BLaER1 (cell line): ENCODE data around the gene MAP1LC3B.
A peak's percentile ranks its signal among the peaks of the same experiment; 100 is the strongest.

ENCODE experiments used
- H3K27ac ChIP-seq: shearing (Covaris generic); formaldehyde crosslinking; 2 replicates; pipeline ENCODE4 v1.8.1; 2022
- H3K27me3 ChIP-seq: shearing (Covaris generic); formaldehyde crosslinking; 2 replicates; pipeline ENCODE4 v1.8.1; 2022
- H3K36me3 ChIP-seq: shearing (Covaris generic); formaldehyde crosslinking; 2 replicates; pipeline ENCODE4 v1.8.1; 2022
- H3K4me1 ChIP-seq: shearing (Covaris generic); formaldehyde crosslinking; 2 replicates; pipeline ENCODE4 v1.8.1; 2022
- H3K4me2 ChIP-seq: shearing (Covaris generic); formaldehyde crosslinking; 2 replicates; pipeline ENCODE4 v1.8.1; 2022
- H3K4me3 ChIP-seq: shearing (Covaris generic); formaldehyde crosslinking; 2 replicates; pipeline ENCODE4 v1.8.1; 2022
- H3K9ac ChIP-seq: shearing (Covaris generic); formaldehyde crosslinking; 2 replicates; pipeline ENCODE4 v1.8.1; 2022
- H3K9me3 ChIP-seq: shearing (Covaris generic); formaldehyde crosslinking; 2 replicates; pipeline ENCODE4 v1.8.1; 2022
- H4K20me1 ChIP-seq: shearing (Covaris generic); formaldehyde crosslinking; 2 replicates; pipeline ENCODE4 v1.8.1; 2022
- Cebpa-rat ChIP-seq: shearing (Covaris generic); IDR thresholded peaks from 2 replicates; pipeline ENCODE4 v1.8.1; 2022

MAP1LC3B gene

DNA sequence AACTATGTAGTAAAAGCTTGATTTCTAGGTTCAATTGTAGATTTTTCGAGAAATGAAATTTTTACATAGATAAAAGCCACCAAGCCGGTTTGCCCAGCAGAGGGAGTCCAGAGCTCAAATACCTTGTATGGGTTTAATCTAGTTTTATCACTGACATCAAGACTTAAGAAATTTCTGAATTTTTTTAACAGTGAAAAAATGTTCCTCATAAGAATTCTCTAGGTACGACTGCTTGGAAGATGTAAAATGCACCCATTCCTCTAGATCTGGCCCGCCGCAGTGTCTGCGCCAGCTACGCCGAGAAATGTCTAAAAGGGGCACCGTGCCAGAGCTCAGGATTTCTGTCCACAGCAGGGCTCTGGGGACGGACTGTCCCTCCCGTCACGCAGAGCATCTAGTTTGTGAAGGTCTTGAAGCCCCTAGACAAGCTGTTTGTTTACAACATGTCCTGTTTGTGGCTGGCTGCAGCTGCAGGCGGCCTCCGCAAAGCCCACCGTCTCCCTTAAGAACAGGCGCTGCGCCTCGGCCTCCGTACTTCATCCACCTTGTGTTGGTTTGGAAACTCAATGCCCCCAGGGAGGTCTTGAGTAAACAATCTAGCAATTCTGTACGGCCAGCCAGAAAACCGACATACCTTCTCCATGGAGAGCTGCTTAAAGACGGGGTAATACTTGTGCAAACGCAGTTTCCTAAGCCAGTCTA lies 24.8 kb downstream of the MAP1LC3B start:
- no peak for TF ChIP-seq Cebpa-rat
- H3K4me2 ChIP-seq, result no peak overlapping the region
- no peak overlapping the region for H3K27ac ChIP-seq
- no peaks in the 10 kb centered on the region for H3K27me3 ChIP-seq
- H3K4me1 ChIP-seq, result peaks cover 4% of the 10 kb centered on the region
- no peaks in the 10 kb centered on the region for H3K9me3 ChIP-seq
- peaks cover 39% of the 10 kb centered on the region for H4K20me1 ChIP-seq
- no peak overlapping the region for H3K4me3 ChIP-seq
- H3K9ac ChIP-seq, result peak overlapping the region; percentile 24; the same call in 1 of the 2 replicates
- peaks cover 95% of the 10 kb centered on the region for H3K36me3 ChIP-seq

DNA sequence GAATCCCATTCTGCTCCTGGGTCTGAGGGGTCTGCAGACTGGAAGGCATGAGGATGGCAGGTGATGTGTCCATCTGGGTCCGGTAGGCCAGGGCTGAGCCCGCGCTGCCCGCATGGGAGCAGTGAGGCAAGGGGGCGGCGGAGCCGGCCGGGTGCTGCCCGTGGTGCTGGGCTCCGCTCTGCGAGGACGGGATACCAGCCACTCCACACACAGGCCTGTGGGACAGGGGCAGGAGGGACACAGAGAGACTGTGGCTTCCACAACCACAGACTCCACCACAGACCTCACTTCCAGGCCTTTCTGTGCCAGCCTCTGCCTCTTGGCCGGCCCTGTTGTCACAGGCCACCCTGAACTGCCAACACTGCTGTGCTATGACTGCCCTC lies 25.4 kb downstream of the MAP1LC3B start:
- no peak for TF ChIP-seq Cebpa-rat
- H3K27ac ChIP-seq, result no peak overlapping the region
- H3K36me3 ChIP-seq, result peaks cover 95% of the 10 kb centered on the region

DNA sequence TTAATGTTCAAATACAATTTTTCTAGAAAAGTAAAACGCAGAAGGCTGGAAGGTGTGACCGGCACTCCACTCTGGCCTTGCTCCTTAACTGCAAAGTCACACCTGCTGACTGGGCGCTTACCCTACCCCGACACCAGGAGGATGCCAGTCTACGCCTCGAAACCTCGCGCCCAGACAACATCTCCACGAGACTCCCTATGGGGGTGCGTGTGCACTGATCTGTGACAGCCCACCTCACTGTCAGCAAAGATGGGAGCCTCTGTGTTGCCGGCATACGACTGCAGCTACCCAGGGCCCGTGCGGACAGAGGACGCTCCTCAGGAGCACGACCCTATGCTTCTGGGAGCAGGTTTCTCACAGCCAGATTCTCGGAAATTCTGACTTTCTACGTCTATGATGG lies 26.1 kb downstream of the MAP1LC3B start:
- TF ChIP-seq Cebpa-rat, result no peak
- Histone ChIP-seq H3K27me3 (no peaks in the 10 kb centered on the region), H3K36me3 (peaks cover 95% of the 10 kb centered on the region), H3K4me2 (no peak overlapping the region), H3K4me1 (peaks cover 4% of the 10 kb centered on the region), H4K20me1 (peaks cover 28% of the 10 kb centered on the region), H3K9ac (no peak overlapping the region), H3K27ac (no peak overlapping the region), H3K4me3 (no peak overlapping the region), H3K9me3 (no peaks in the 10 kb centered on the region)

More for the DNA sequence above, 25.4 kb downstream of the MAP1LC3B start:
- Histone ChIP-seq H4K20me1 (peaks cover 35% of the 10 kb centered on the region), H3K9ac (peak overlapping the region; percentile 24; the same call in 1 of the 2 replicates), H3K27me3 (no peaks in the 10 kb centered on the region), H3K9me3 (no peaks in the 10 kb centered on the region), H3K4me3 (no peak overlapping the region), H3K4me1 (peaks cover 4% of the 10 kb centered on the region), H3K4me2 (no peak overlapping the region)

DNA sequence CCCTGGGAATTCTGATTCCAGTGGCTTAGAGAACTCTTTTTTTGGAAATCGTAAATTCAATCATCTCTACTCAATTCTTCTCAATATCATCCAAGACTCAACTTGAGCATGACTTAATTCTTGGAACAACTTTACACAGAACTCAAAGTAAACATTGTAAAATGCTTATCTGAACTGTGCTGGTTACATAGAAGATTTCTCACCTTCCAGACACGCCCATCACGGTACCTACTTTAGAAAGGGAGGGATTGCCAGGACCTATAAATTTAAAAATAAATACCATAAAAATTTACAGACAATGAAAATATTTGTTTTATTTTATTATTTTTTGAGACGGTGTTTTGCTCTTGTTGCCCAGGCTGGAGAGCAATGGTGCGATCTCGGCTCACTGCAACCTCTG lies 26.5 kb downstream of the MAP1LC3B start:
- Histone ChIP-seq H3K27me3 (no peaks in the 10 kb centered on the region), H3K9me3 (no peaks in the 10 kb centered on the region), H3K4me2 (no peak overlapping the region), H4K20me1 (peaks cover 27% of the 10 kb centered on the region), H3K36me3 (peaks cover 95% of the 10 kb centered on the region), H3K4me1 (peaks cover 4% of the 10 kb centered on the region), H3K4me3 (no peak overlapping the region), H3K27ac (no peak overlapping the region), H3K9ac (no peak overlapping the region)
- no peak for TF ChIP-seq Cebpa-rat

DNA sequence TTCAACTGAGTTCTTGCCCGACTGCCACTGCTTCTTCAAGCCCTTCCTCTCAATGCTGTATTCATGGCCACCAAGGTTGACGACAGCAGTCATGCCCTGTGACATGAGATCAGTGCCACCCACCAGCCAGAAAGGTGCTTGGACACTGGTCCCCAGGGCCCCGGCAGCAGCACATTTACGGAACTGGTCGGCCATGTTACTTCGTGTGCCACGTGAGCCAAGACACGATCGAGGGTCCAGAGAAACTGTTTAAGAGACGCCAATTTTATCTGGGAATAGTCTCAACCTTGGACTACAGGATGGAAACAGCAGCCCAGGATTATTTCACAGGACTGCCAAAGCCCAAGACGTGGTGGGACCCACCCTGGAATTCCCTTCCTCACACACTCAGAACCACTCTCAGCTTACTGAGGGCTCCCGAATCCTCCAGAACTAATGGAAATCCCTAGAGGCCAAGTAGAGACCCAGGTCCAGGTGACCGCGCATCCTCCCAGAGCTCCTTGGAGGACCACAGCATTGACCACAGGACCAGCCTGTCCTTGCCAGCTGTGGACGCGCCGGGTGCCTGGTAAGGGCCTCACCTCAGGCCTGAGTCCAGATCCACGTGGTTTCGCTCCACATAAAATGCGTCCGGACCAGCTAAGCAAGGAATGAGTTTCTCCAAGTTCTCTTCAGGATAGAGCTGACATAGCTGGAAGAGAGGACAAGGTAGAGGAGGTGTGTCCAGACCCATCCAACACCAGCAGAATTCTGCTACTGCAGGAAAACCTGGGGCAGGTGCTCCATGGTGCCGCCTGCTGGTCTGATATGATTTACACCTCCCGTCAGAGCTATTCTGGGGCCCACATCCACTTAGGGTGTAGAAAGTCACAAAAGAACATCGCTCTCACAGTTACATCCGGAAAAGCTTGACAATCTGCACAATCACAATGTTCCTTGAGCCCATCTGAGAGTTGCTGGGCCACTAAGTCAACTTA lies 28.2 kb downstream of the MAP1LC3B start:
- H3K36me3 ChIP-seq, result peaks cover 93% of the 10 kb centered on the region
- no peak overlapping the region for H3K4me3 ChIP-seq
- no peak overlapping the region for H3K9ac ChIP-seq
- H3K27me3 ChIP-seq, result no peaks in the 10 kb centered on the region
- peaks cover 4% of the 10 kb centered on the region for H3K4me1 ChIP-seq
- H4K20me1 ChIP-seq, result peaks cover 44% of the 10 kb centered on the region
- TF ChIP-seq Cebpa-rat, result no peak
- no peaks in the 10 kb centered on the region for H3K9me3 ChIP-seq
- no peak overlapping the region for H3K4me2 ChIP-seq
- H3K27ac ChIP-seq, result no peak overlapping the region

DNA sequence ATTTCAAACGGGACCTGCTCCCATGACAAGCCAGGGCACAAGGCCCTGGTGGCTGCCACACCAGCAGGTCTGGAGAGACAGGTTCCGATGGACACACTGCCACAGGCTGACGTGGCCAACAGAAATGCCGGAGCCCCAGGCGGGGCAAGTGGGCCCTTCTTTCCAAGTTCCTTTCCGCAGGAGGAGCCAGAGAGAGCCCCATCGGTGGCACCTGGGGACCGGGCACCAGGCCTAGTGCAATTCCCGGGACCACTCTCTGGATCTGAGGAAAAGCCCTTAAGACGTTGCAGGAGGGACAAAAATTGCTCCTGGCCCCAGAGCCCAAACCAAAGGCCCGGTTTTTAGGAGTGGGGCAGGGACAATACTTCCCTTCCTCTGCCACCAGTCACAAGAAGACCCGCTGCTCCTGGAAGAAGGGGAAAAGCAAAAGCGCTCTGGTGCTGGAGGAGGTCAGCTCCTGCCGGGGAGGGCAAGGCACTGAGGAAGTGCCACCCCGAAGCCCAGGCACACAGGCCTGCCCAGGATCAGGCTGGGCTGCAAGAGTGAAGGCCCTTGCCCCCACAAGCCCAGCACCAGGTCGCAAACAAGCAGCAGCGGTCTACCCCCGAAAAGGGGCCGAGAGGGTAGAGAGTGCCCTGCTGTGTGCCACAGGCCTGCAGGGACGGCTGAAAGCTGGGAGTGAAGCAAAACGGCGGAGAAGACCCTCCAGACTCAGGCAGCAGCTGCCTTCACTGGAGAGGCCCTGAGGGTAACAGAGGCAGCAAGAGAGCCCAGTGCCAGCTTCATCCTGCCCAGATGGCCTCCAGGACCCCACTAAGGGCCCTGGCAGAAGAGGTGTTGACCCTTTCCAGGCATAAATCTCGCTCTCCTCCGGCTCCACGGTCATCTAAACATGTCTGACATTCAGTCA lies 29.1 kb downstream of the MAP1LC3B start:
- Histone ChIP-seq H3K36me3 (peaks cover 83% of the 10 kb centered on the region), H3K9me3 (no peaks in the 10 kb centered on the region), H3K27me3 (no peaks in the 10 kb centered on the region), H3K4me3 (no peak overlapping the region), H3K4me2 (no peak overlapping the region), H3K9ac (no peak overlapping the region), H4K20me1 (peaks cover 52% of the 10 kb centered on the region), H3K27ac (no peak overlapping the region), H3K4me1 (peaks cover 4% of the 10 kb centered on the region)
- no peak for TF ChIP-seq Cebpa-rat

DNA sequence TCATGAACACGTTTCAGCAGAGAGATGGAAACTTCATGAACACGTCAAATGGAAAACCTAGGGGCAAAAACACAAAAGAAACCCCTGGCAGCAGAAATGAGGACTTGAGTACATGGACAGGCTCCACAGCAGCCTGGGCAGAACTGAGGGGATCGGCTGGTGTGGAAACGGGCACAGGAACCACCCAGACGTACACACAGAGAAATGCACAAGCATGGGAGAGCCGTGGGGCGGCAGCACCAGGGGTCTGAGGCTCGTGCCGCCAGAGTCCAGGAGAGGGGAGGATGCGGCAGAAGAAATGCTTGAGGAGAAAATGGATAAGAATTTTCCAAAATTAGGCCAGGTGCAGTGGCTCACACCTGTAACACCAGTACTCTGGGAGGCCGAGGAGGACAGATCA lies 30.0 kb downstream of the MAP1LC3B start:
- TF ChIP-seq Cebpa-rat, result no peak
- Histone ChIP-seq H3K4me1 (peaks cover 8% of the 10 kb centered on the region), H3K27me3 (no peaks in the 10 kb centered on the region), H3K9ac (no peak overlapping the region), H3K4me3 (no peak overlapping the region), H3K4me2 (no peak overlapping the region), H3K27ac (no peak overlapping the region), H3K9me3 (no peaks in the 10 kb centered on the region), H3K36me3 (peaks cover 80% of the 10 kb centered on the region), H4K20me1 (peaks cover 57% of the 10 kb centered on the region)

DNA sequence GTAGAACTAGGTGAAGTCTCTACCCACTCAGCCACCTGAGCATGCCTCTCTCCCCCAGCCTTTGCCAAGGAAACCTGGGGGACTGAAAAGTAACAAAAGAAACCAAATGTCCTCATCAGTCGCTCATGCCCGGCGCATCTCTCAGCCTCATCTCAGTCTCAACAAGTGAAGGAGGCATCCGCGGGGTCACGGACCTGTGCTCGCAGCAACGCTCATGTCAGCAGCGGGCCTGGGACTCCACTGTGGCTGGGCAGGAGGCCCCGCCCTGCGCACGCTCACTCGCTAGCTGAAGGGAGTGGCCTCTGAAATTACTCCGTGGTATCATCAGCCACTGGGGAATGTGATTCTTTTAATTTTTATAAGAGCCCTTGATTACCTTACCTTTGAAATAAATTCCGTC lies 31.3 kb downstream of the MAP1LC3B start:
- no peak overlapping the region for H3K27ac ChIP-seq
- H3K9me3 ChIP-seq, result no peaks in the 10 kb centered on the region
- H3K4me3 ChIP-seq, result no peak overlapping the region
- peaks cover 71% of the 10 kb centered on the region for H3K36me3 ChIP-seq
- H3K4me2 ChIP-seq, result no peak overlapping the region
- H3K27me3 ChIP-seq, result no peaks in the 10 kb centered on the region
- TF ChIP-seq Cebpa-rat, result no peak
- H3K4me1 ChIP-seq, result peaks cover 8% of the 10 kb centered on the region
- peaks cover 48% of the 10 kb centered on the region for H4K20me1 ChIP-seq
- H3K9ac ChIP-seq, result no peak overlapping the region

DNA sequence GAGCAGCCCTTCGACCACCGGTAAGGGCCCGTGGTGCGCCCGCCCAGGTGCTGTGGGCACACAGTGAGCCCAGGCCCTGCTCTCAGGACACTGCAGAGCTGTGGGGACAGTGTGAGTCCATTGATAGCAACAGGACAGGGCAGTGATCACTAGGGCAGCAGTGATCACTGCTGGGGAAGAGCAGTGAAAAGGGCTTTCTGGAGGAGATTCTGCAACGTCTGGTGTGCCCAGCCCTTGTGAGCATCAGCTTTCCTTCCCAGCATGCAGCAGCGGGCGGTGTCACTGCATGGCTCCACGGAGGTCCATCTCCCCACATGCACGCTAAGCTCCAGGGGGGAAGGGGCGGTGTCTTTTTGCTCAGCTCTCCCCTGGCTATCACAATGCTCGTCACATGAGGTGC lies 32.1 kb downstream of the MAP1LC3B start:
- Histone ChIP-seq H4K20me1 (peaks cover 54% of the 10 kb centered on the region), H3K9ac (no peak overlapping the region)

More for the DNA sequence above, 32.1 kb downstream of the MAP1LC3B start:
- no peak for TF ChIP-seq Cebpa-rat
- Histone ChIP-seq H3K4me1 (peaks cover 15% of the 10 kb centered on the region), H3K36me3 (peaks cover 75% of the 10 kb centered on the region), H3K9me3 (no peaks in the 10 kb centered on the region), H3K27me3 (no peaks in the 10 kb centered on the region), H3K4me2 (no peak overlapping the region), H3K4me3 (no peak overlapping the region), H3K27ac (no peak overlapping the region)
